Fibroblast of pulmonary artery (primary cell): ENCODE measurements around the gene RBM19.

Experiments used
- DNase-seq: peaks from one replicate; pipeline ENCODE4 v3.0.0-alpha.2; 2010; ENCODE audit warnings: low read depth
- H3K4me3 ChIP-seq: replicated peaks from 2 replicates; pipeline ENCODE4 v1.5.1; 2011; ENCODE audit warnings: low read depth, mild to moderate bottlenecking, control low read depth, low read length, moderate library complexity
- CTCF ChIP-seq: IDR thresholded peaks from 2 replicates; pipeline ENCODE4 v1.5.1; 2011; ENCODE audit warnings: mild to moderate bottlenecking, control low read depth, low read length, inconsistent platforms; ENCODE audit errors: missing control alignments

RBM19 gene

GRCh38 chr12:113766879-113767878 is 198.9 kb downstream of the RBM19 start:
- peak; percentile 73 for DNase-seq
- TF ChIP-seq CTCF: no peak
- H3K4me3 ChIP-seq: no peak overlapping the region
